Measurements from ENCODE around the gene NRXN2.

The NRXN2 gene

DNA sequence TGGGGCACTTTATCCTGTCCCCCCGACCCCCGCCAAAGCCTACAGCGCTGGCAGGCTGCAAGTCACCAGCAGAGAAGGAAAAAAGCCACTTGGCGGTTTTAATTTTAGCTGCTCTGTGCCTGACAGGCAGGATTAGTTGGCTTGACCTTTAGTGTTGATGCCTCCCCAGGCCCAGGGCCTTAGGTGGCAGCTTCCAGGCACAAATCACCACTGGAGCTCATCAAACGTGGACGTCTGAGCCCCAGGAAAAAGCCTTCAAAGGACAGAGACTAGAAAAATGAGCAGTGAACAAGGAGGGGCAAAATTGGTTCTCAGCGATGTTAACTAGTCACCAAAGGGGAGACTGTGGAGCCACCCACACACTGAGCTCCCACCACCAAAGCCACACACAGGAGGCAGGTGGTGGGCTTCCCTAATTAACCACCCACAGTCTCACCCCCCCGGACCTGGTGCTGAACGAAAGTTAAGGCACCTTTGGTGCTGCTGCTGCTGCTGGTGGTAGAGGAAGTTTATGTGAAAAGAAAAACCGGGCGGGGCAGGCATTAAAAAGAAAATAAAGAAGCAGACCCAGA is 41.1 kb upstream of the NRXN2 start:
- WGBS (ENCODE audit: insufficient coverage), result 43% methylated on average over 6 of the region's 11 CpGs
- Histone ChIP-seq H3K4me3 (ENCODE audit: control insufficient read depth in 1 of 7, extremely low read depth in 1 of 7, insufficient read depth in 4 of 7, low read depth in 2 of 7, low read length in 6 of 7) (peak overlapping the region in 2 of 7 experiments; percentile 26 to 31), H3K4me1 (ENCODE audit: control extremely low read depth in 1 of 4, control insufficient read depth in 4 of 4, insufficient read depth in 4 of 4, low read length in 3 of 4) (peaks cover 12 to 77% (median 67%) of the 10 kb centered on the region in 4 experiments)

DNA sequence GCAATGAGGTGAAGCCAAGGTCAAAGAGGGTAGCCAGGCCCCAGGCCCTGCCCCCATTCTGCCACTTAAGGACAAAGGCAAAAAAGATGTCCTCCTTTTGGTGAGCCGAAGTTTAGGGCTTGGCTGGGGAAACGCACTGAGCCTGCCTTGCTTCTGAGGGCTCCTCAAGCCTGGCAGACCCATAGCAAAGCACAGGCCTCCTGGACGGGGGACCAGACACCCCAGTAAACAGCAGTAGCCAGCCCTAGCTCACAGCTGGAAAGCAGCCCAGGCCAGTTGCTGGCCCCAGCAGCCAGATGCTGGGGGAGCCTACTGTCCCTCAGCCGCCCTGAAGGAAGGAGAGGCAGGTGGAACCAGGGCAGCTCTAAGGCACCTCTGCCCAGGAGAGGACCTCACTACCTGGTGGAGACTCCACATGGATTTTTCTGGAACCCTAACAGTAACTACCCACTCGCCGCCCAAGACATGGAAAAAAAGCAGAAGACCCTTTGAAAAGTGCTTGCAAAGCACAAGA is 40.6 kb upstream of the NRXN2 start:
- H3K27ac ChIP-seq (ENCODE audit: insufficient read depth in 1 of 2, low read depth in 1 of 2, low read length in 2 of 2, poor library complexity in 1 of 2, severe bottlenecking in 2 of 2), result peak overlapping the region in 1 of 2 experiments; percentile 67
- no peaks in the 10 kb centered on the region for H3K27me3 ChIP-seq (replicated peaks in 2 of 5; ENCODE audit: control insufficient read depth in 4 of 5, insufficient read depth in 5 of 5, low read length in 4 of 5)
- no peak for DNase-seq
- ChIA-PET CTCF (interaction anchor here (0.8 to 20.1 kb wide), 7 partner anchors 9 to 409 kb away, joined by 3 to 345 read pairs (median 4); partner anchors contain the start of genes RASGRP2 and SF1), POLR2A (interaction anchor here (0.7 to 9.5 kb wide), 6 partner anchors 9 to 736 kb away, joined by 3 to 152 read pairs (median 6); partner anchors contain the start of genes MALAT1, RASGRP2 and SF1)
- WGBS (ENCODE audit: insufficient coverage), result 83% methylated on average over 5 of the region's 6 CpGs
- H3K9me3 ChIP-seq (ENCODE audit: control extremely low read depth in 1 of 5, control insufficient read depth in 4 of 5, insufficient read depth in 2 of 5, low read depth in 1 of 5, low read length in 4 of 5), result no peaks in the 10 kb centered on the region
- peak overlapping the region in 3 of 7 experiments; percentile 15 to 31 (median 26) for H3K4me3 ChIP-seq (ENCODE audit: control insufficient read depth in 1 of 7, extremely low read depth in 1 of 7, insufficient read depth in 4 of 7, low read depth in 2 of 7, low read length in 6 of 7)
- peaks cover 15 to 62% (median 51%) of the 10 kb centered on the region in 4 experiments for H3K36me3 ChIP-seq (ENCODE audit: control insufficient read depth in 4 of 4, insufficient read depth in 4 of 4, low read length in 3 of 4)
- peaks cover 12 to 75% (median 67%) of the 10 kb centered on the region in 4 experiments for H3K4me1 ChIP-seq (ENCODE audit: control extremely low read depth in 1 of 4, control insufficient read depth in 4 of 4, insufficient read depth in 4 of 4, low read length in 3 of 4)

More for the DNA sequence above, 41.1 kb upstream of the NRXN2 start:
- H3K27me3 ChIP-seq (replicated peaks in 2 of 5; ENCODE audit: control insufficient read depth in 4 of 5, insufficient read depth in 5 of 5, low read length in 4 of 5), result no peaks in the 10 kb centered on the region
- peaks cover 20 to 68% (median 56%) of the 10 kb centered on the region in 4 experiments for H3K36me3 ChIP-seq (ENCODE audit: control insufficient read depth in 4 of 4, insufficient read depth in 4 of 4, low read length in 3 of 4)
- ChIA-PET CTCF (interaction anchor here (1.1 to 20.1 kb wide), 4 partner anchors 8 to 75 kb away, joined by 4 to 345 read pairs (median 20); partner anchors contain the start of gene RASGRP2), POLR2A (interaction anchor here (0.7 to 9.5 kb wide), 6 partner anchors 8 to 735 kb away, joined by 3 to 152 read pairs (median 6); partner anchors contain the start of genes MALAT1, RASGRP2 and SF1)
- peak; percentile 78 to 97 (median 96) for DNase-seq
- H3K9me3 ChIP-seq (ENCODE audit: control extremely low read depth in 1 of 5, control insufficient read depth in 4 of 5, insufficient read depth in 2 of 5, low read depth in 1 of 5, low read length in 4 of 5), result no peaks in the 10 kb centered on the region
- peak overlapping the region in 1 of 2 experiments; percentile 67 for H3K27ac ChIP-seq (ENCODE audit: insufficient read depth in 1 of 2, low read depth in 1 of 2, low read length in 2 of 2, poor library complexity in 1 of 2, severe bottlenecking in 2 of 2)

DNA sequence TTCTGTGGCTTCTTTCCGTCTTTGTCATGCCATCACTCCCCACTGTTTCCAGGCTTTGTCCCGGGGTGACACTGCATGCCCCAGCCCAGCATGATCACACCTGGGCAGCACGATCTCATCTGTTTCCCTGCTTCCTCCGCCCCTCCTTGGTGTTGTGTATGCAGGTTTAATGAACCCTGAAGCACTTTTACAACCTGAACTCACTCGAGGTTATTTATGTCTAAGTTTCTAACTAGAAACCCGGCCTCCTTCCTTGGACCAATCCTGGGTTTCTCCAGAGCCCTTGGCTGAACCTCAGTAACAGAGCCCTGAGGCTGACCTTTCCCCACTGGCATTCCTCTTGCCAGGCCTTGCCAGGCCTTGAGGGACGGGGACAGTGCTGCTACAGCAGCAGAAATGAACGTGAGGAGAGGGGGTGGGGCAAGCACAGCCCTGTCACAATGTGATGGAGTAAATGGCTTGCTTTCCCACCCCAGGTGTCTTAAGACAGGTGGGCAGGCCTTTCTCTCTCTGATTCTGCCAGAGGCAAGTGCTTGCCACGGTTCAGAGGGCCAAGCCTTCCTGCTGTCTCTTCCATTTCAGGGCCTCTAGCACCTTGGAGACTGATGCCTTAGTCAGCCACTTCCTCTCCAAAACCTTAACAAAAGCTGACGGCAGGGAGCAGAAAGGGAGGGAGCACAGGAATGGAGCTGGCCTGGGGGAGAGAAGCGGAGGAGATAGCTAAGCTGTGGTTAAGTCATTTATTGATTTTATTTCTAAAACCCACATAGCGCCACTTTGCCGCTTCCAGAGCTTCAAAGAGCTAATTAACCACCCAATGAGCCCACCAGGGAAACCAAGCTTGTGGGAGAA is 39.9 kb upstream of the NRXN2 start:
- no peaks in the 10 kb centered on the region for H3K27me3 ChIP-seq (replicated peaks in 2 of 5; ENCODE audit: control insufficient read depth in 4 of 5, insufficient read depth in 5 of 5, low read length in 4 of 5)
- H3K4me1 ChIP-seq (ENCODE audit: control extremely low read depth in 1 of 4, control insufficient read depth in 4 of 4, insufficient read depth in 4 of 4, low read length in 3 of 4), result peaks cover 12 to 72% (median 63%) of the 10 kb centered on the region in 4 experiments
- no peaks in the 10 kb centered on the region for H3K9me3 ChIP-seq (ENCODE audit: control extremely low read depth in 1 of 5, control insufficient read depth in 4 of 5, insufficient read depth in 2 of 5, low read depth in 1 of 5, low read length in 4 of 5)
- H3K27ac ChIP-seq (ENCODE audit: insufficient read depth in 1 of 2, low read depth in 1 of 2, low read length in 2 of 2, poor library complexity in 1 of 2, severe bottlenecking in 2 of 2), result peak overlapping the region in 1 of 2 experiments; percentile 67
- peak in 1 of 3 donors; percentile 50 for DNase-seq
- peak overlapping the region in 1 of 7 experiments; percentile 26 for H3K4me3 ChIP-seq (ENCODE audit: control insufficient read depth in 1 of 7, extremely low read depth in 1 of 7, insufficient read depth in 4 of 7, low read depth in 2 of 7, low read length in 6 of 7)
- POLR2A ChIA-PET, result interaction anchor here (1.2 to 9.5 kb wide), 5 partner anchors 11 to 737 kb away, joined by 3 to 152 read pairs (median 9); partner anchors contain the start of genes MALAT1, RASGRP2 and SF1
- 76% methylated on average over 8 of the region's 13 CpGs for WGBS (ENCODE audit: insufficient coverage)
- CTCF ChIA-PET, result interaction anchor here (0.8 to 20.1 kb wide), 9 partner anchors 8 to 408 kb away, joined by 3 to 345 read pairs (median 4); partner anchors contain the start of genes RASGRP2 and SF1
- H3K36me3 ChIP-seq (ENCODE audit: control insufficient read depth in 4 of 4, insufficient read depth in 4 of 4, low read length in 3 of 4), result peaks cover 10 to 55% (median 44%) of the 10 kb centered on the region in 4 experiments

DNA sequence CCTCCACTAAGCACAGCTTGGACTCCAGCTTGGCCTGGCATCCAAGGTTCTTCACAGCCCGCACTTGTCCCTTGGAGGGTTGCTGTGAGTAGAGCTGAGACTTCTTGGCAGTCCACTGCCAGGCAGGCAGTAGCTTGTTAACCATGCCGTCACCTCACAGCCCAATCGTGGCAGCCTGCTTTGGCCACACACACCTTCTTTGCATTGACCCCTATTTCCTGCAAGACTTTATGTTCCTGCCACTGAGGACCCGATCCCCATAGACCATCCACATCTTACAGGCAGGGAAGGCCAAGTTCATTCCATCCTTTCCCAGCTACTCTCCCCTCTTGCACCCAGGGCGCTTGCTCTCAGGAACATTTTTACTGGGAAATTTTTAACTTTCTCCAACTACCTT is 39.3 kb upstream of the NRXN2 start:
- POLR2A ChIA-PET, result interaction anchor here (1.2 to 9.5 kb wide), 3 partner anchors 10 to 24 kb away, joined by 3 to 152 read pairs (median 9); partner anchors contain the start of gene RASGRP2

DNA sequence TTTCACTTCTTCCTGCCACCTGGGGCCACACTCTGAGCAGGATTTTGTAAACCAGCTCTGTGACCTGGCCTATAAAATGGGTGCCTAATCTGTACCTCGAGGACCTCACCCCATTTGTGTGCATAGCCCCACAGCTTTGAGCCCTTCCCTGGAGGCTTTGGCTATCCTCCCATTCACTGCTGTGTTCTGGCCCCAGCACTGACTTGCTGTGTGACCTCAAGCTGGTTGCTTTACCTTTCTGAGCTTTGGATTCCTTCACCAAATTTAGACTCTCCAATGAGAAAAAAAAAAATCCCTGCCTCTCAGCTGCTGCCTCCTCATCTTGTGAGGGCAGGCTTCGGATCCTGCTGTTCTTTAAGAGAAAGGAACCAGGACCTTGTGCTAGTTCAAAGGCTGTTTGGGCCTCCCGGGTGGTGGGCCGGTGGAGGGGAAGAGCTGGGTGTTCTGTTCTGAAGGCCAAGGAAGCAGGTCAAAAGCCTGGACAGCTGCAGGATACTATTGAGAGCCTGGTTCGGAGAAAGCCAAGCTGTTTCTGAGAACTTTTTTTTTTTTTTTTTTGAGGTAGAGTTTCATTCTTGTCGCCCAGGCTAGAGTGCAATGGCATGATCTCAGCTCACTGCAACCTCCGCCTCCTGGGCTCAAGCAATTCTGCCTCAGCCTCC is 37.9 kb upstream of the NRXN2 start:
- POLR2A ChIA-PET, result interaction anchor here (1.1 to 9.5 kb wide), 3 partner anchors 9 to 16 kb away, joined by 4 to 152 read pairs (median 9); partner anchors contain the start of gene RASGRP2
- H3K4me1 ChIP-seq (ENCODE audit: control extremely low read depth in 1 of 4, control insufficient read depth in 4 of 4, insufficient read depth in 4 of 4, low read length in 3 of 4), result peaks cover 12 to 58% (median 47%) of the 10 kb centered on the region in 4 experiments
- H3K36me3 ChIP-seq (ENCODE audit: control insufficient read depth in 4 of 4, insufficient read depth in 4 of 4, low read length in 3 of 4), result peaks cover 6 to 37% (median 29%) of the 10 kb centered on the region in 4 experiments
- no peak overlapping the region for H3K27ac ChIP-seq (ENCODE audit: insufficient read depth in 1 of 2, low read depth in 1 of 2, low read length in 2 of 2, poor library complexity in 1 of 2, severe bottlenecking in 2 of 2)
- H3K4me3 ChIP-seq (ENCODE audit: control insufficient read depth in 1 of 7, extremely low read depth in 1 of 7, insufficient read depth in 4 of 7, low read depth in 2 of 7, low read length in 6 of 7), result no peak overlapping the region
- CTCF ChIA-PET, result interaction anchor here (0.9 to 20.1 kb wide), 3 partner anchors 8 to 16 kb away, joined by 3 to 345 read pairs (median 6); partner anchors contain the start of gene RASGRP2
- 77% methylated on average over 6 of the region's 7 CpGs for WGBS (ENCODE audit: insufficient coverage)
- peak in 2 of 3 donors; percentile 28 to 36 for DNase-seq
- no peaks in the 10 kb centered on the region for H3K27me3 ChIP-seq (replicated peaks in 2 of 5; ENCODE audit: control insufficient read depth in 4 of 5, insufficient read depth in 5 of 5, low read length in 4 of 5)
- H3K9me3 ChIP-seq (ENCODE audit: control extremely low read depth in 1 of 5, control insufficient read depth in 4 of 5, insufficient read depth in 2 of 5, low read depth in 1 of 5, low read length in 4 of 5), result no peaks in the 10 kb centered on the region

More for the DNA sequence above, 39.3 kb upstream of the NRXN2 start:
- Histone ChIP-seq H3K27me3 (replicated peaks in 2 of 5; ENCODE audit: control insufficient read depth in 4 of 5, insufficient read depth in 5 of 5, low read length in 4 of 5) (no peaks in the 10 kb centered on the region), H3K36me3 (ENCODE audit: control insufficient read depth in 4 of 4, insufficient read depth in 4 of 4, low read length in 3 of 4) (peaks cover 8 to 49% (median 38%) of the 10 kb centered on the region in 4 experiments), H3K27ac (ENCODE audit: insufficient read depth in 1 of 2, low read depth in 1 of 2, low read length in 2 of 2, poor library complexity in 1 of 2, severe bottlenecking in 2 of 2) (no peak overlapping the region), H3K9me3 (ENCODE audit: control extremely low read depth in 1 of 5, control insufficient read depth in 4 of 5, insufficient read depth in 2 of 5, low read depth in 1 of 5, low read length in 4 of 5) (no peaks in the 10 kb centered on the region), H3K4me1 (ENCODE audit: control extremely low read depth in 1 of 4, control insufficient read depth in 4 of 4, insufficient read depth in 4 of 4, low read length in 3 of 4) (peaks cover 12 to 66% (median 57%) of the 10 kb centered on the region in 4 experiments), H3K4me3 (ENCODE audit: control insufficient read depth in 1 of 7, extremely low read depth in 1 of 7, insufficient read depth in 4 of 7, low read depth in 2 of 7, low read length in 6 of 7) (no peak overlapping the region)
- WGBS (ENCODE audit: insufficient coverage), result 90% methylated on average over 3 of the region's 5 CpGs
- DNase-seq, result peak in 2 of 3 donors; percentile 43
- CTCF ChIA-PET, result interaction anchor here (1.0 to 20.1 kb wide), 4 partner anchors 8 to 18 kb away, joined by 3 to 345 read pairs (median 18); partner anchors contain the start of gene RASGRP2
